Retinal pigment epithelial cell (primary cell): ENCODE measurements around the gene LRRC70.

Source experiments
- DNase-seq: peaks from one replicate; pipeline ENCODE4 v3.0.0-alpha.2; 2010; ENCODE audit warnings: low read depth
- H3K4me3 ChIP-seq: 2 replicates; pipeline ENCODE4 v1.5.1; 2011; ENCODE audit warnings: mild to moderate bottlenecking, low read length, control low read depth, moderate library complexity
- TF ChIP-seq, protein P1 (sequence below): conservative IDR thresholded peaks from 2 replicates; pipeline ENCODE4 v1.5.1; 2011; ENCODE audit warnings: low read depth, low read length, control low read depth, inconsistent platforms

Gene LRRC70

DNA sequence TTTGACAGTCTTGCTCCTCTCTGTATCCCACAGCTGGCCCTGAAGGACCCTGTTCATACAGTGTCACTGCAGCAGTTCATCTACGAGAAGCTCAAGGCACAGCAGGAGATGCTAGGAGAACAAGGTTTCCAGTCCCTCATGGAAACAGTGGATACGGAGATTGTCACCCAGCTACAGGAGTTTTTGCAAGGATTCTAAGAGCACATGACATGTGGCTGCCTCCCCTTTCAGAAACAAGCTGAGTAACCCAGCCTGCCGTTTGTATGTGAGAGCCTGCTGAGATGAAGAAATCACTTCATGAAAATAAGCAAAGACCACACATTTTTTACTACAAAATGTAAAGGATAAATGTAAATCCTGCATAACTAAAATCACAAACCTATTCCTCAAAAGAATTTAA lies 48.5 kb downstream of the LRRC70 start:
- H3K4me3 ChIP-seq = no peak overlapping the region
- TF ChIP-seq, protein P1, sequence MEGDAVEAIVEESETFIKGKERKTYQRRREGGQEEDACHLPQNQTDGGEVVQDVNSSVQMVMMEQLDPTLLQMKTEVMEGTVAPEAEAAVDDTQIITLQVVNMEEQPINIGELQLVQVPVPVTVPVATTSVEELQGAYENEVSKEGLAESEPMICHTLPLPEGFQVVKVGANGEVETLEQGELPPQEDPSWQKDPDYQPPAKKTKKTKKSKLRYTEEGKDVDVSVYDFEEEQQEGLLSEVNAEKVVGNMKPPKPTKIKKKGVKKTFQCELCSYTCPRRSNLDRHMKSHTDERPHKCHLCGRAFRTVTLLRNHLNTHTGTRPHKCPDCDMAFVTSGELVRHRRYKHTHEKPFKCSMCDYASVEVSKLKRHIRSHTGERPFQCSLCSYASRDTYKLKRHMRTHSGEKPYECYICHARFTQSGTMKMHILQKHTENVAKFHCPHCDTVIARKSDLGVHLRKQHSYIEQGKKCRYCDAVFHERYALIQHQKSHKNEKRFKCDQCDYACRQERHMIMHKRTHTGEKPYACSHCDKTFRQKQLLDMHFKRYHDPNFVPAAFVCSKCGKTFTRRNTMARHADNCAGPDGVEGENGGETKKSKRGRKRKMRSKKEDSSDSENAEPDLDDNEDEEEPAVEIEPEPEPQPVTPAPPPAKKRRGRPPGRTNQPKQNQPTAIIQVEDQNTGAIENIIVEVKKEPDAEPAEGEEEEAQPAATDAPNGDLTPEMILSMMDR = no peak
- DNase-seq = no peak

DNA sequence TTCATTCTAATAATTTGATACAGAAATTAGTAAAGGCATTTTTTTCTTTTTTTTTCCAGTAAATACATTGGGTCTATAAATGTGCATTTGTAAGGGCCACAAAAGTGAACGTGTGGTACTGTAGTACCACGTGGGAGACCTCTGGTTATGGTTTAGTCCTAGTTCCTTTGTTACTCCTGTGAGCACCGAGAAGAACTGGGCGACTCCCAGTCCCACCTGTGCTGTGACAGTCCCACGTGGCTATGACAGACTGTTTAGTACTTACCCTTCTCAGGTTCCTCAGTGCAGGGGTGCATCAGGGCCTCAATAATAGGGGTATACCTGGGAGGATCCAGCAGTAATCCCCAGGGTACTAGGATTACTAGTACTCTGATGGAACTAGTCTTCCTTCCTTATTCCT lies 49.3 kb downstream of the LRRC70 start:
- no peak overlapping the region for H3K4me3 ChIP-seq
- DNase-seq = no peak
- TF ChIP-seq, protein P1 = no peak
